Measurements from ENCODE around the gene REEP5.

The REEP5 gene

GRCh38 chr5:112934366-112934663, 12.3 kb upstream of the REEP5 start:
- Histone ChIP-seq H4K20me1 (ENCODE audit: control insufficient read depth, insufficient read depth, low read depth, low read length) (no peaks in the 10 kb centered on the region), H3K4me3 (ENCODE audit: low read length) (no peak overlapping the region), H3K9me3 (ENCODE audit: control insufficient read depth, insufficient read depth, low read length) (no peaks in the 10 kb centered on the region), H3K36me3 (ENCODE audit: control insufficient read depth, low read length) (no peaks in the 10 kb centered on the region), H3K4me1 (ENCODE audit: control insufficient read depth, low read length) (peaks cover 40% of the 10 kb centered on the region), H3K79me2 (ENCODE audit: control insufficient read depth, low read length) (no peaks in the 10 kb centered on the region), H3K4me2 (ENCODE audit: low read length) (no peak overlapping the region), H3K27ac (ENCODE audit: low read depth, low read length) (no peak overlapping the region), H3F3A (ENCODE audit: control insufficient read depth, insufficient read depth) (peaks cover 20% of the 10 kb centered on the region), H3K27me3 (ENCODE audit: control insufficient read depth, low read length) (no peaks in the 10 kb centered on the region), H3K9me2 (replicated peaks; ENCODE audit: control insufficient read depth, low read length) (no peaks in the 10 kb centered on the region)
- TF ChIP-seq CTCF (IDR thresholded peaks at IDR 0.05; ENCODE audit: low read depth, low read length, poor library complexity, severe bottlenecking): no peak
- no peak for TF ChIP-seq EZH2phosphoT487 (IDR thresholded peaks at IDR 0.05; ENCODE audit: borderline replicate concordance, low read length)

GRCh38 chr5:112933651-112934365, 11.8 kb upstream of the REEP5 start:
- H3K4me2 ChIP-seq (ENCODE audit: low read length): no peak overlapping the region
- H3K27ac ChIP-seq (ENCODE audit: low read depth, low read length): no peak overlapping the region
- H3K27me3 ChIP-seq (ENCODE audit: control insufficient read depth, low read length): no peaks in the 10 kb centered on the region
- peaks cover 23% of the 10 kb centered on the region for H3F3A ChIP-seq (ENCODE audit: control insufficient read depth, insufficient read depth)
- no peaks in the 10 kb centered on the region for H3K9me3 ChIP-seq (ENCODE audit: control insufficient read depth, insufficient read depth, low read length)
- no peaks in the 10 kb centered on the region; the same call in 1 of the 2 replicates for H3K36me3 ChIP-seq (ENCODE audit: control insufficient read depth, low read length)
- no peak overlapping the region for H3K4me3 ChIP-seq (ENCODE audit: low read length)
- no peak for TF ChIP-seq EZH2phosphoT487 (IDR thresholded peaks at IDR 0.05; ENCODE audit: borderline replicate concordance, low read length)
- no peak for TF ChIP-seq CTCF (IDR thresholded peaks at IDR 0.05; ENCODE audit: low read depth, low read length, poor library complexity, severe bottlenecking)
- peaks cover 45% of the 10 kb centered on the region for H3K4me1 ChIP-seq (ENCODE audit: control insufficient read depth, low read length)
- no peaks in the 10 kb centered on the region for H3K9me2 ChIP-seq (replicated peaks; ENCODE audit: control insufficient read depth, low read length)
- no peaks in the 10 kb centered on the region for H4K20me1 ChIP-seq (ENCODE audit: control insufficient read depth, insufficient read depth, low read depth, low read length)
- H3K79me2 ChIP-seq (ENCODE audit: control insufficient read depth, low read length): no peaks in the 10 kb centered on the region

- Histone ChIP-seq H3K27me3 (ENCODE audit: control insufficient read depth, low read length) (no peaks in the 10 kb centered on the region), H3K79me2 (ENCODE audit: control insufficient read depth, low read length) (peaks cover 6% of the 10 kb centered on the region), H4K20me1 (ENCODE audit: control insufficient read depth, insufficient read depth, low read depth, low read length) (no peaks in the 10 kb centered on the region), H3K9me2 (replicated peaks; ENCODE audit: control insufficient read depth, low read length) (no peaks in the 10 kb centered on the region), H3K27ac (ENCODE audit: low read depth, low read length) (no peak overlapping the region), H3K4me1 (ENCODE audit: control insufficient read depth, low read length) (peaks cover 52% of the 10 kb centered on the region), H3K4me2 (ENCODE audit: low read length) (no peak overlapping the region), H3K36me3 (ENCODE audit: control insufficient read depth, low read length) (peaks cover 4% of the 10 kb centered on the region), H3F3A (ENCODE audit: control insufficient read depth, insufficient read depth) (peaks cover 30% of the 10 kb centered on the region), H3K4me3 (ENCODE audit: low read length) (no peak overlapping the region), H3K9me3 (ENCODE audit: control insufficient read depth, insufficient read depth, low read length) (no peaks in the 10 kb centered on the region)
- TF ChIP-seq EZH2phosphoT487 (IDR thresholded peaks at IDR 0.05; ENCODE audit: borderline replicate concordance, low read length) (no peak), CTCF (IDR thresholded peaks at IDR 0.05; ENCODE audit: low read depth, low read length, poor library complexity, severe bottlenecking) (no peak)
Observed at GRCh38 chr5:112933105-112933504, 11.1 kb upstream of the REEP5 start.
